DMS79 (cell line): ENCODE data around the gene ITGA5.

Source experiments
- DNase-seq: peaks from one replicate; lab custom pipeline; 2025; lab: John Stamatoyannopoulos, UW

Gene ITGA5

DNA sequence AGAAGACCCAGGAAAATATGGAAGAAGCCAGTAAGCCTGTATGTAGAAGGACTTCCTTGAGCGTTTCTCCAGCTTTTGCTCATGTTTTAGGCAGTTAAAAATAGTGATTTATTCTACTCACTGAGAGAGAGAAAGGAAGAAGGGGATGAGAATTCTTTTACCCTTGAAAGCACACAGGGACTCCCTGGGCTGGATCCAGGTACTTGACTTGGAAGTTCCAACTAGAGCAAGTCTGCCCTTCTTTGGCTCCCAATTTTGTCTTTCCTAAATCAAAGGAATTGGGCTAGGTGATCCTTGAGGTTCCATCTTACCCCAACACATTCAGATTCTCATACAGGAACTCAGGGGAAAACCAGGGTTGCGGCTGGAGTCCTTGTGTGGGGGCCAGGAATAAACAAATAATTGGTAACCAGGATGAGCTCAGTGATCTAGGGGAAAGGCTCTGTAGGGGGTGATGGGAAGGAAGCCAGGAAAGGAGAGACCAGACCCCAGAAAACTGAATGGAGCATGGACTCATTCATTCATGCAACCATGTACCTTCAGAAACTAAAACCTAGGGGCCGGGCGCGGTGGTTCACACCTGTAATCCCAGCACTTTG, 11.5 kb upstream of the ITGA5 start:
- DNase-seq: no peak

DNA sequence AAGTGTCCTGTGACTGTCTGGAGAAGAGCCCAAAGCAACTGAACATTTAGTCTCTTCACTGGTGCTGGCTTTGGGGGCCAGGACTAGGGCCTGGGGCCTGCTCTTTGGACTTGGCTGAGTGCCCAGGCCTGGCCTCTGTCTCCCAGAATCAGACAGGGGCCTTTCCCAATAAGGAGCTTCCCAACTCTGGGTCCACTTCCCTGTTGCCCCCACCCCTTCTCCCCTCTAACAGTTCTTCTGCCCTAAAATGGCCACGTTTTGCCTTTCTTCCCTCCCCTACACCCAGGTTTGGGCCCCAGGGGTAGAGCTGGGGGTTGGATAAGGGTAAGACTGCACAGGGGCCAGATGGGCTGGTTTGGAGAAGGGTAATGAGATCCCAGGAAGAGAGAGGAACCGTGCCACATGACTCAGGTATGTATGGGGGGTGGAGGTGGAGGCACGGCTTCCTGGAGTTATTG, 10.0 kb upstream of the ITGA5 start:
- no peak for DNase-seq

DNA sequence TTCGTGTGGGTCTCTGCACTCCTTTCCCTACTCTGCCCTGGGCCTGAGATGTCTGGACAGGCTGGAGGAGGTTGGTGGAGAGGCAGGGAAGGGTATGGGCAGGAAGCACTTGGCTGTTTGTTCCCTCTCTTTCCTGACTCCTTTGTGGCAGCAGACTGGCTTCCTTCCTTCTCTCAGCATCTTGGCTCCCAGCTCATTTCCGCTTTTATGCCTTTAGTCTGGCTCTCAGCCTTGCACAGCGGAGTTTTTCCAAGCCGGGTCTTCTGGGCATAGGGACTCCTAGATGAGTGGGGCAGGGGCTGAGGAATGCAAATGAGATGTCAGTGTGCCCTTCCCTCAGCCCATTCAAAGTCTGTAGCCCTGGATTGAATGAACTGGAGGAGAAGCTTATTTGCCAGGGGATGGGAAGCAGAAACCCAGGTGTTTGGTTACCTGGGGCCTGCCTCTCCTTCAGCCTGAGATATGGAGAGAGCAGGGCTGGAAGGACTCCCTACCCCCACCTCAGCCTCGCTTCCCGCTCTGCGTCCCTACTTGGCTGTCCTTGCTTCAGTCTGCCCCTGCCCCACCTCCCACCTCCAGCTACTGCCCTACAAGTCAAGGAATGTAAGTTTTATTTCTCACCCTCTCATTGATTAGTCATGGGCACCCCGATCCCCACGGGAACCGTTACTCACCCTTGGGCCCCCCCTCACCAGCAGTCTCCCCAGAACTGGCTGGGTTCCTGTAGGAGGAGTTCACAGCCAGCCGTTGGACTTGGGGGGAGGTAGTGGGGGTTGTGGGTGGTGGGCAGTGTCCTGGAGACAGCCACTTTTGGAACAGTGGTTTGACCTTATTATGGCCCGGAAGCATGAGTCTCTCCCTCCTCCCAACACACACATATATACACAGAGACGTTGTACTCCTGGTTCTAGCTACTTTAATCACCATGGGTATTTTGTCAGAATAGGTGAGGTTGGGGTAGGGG, 9.3 kb upstream of the ITGA5 start:
- no peak for DNase-seq

DNA sequence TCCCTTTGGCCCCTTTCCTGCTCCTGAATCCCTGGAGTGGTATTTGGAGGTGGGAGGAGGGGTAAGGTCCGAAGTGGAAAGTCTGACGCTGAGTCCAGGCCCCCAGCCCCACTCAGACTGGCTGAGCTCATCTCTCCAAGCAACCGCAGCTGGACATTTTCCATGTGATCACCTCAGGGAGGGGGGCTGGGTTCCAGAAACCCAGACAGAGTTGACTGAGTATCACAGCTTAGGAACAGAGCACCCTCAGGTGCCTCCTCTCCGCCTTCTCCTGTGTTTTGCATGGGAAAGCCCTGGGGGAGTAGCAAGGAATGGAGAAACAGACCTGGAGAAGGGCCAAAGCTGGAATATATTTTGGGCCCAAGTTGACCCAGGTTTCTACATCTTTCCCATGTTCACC, 8.0 kb upstream of the ITGA5 start:
- DNase-seq: no peak

DNA sequence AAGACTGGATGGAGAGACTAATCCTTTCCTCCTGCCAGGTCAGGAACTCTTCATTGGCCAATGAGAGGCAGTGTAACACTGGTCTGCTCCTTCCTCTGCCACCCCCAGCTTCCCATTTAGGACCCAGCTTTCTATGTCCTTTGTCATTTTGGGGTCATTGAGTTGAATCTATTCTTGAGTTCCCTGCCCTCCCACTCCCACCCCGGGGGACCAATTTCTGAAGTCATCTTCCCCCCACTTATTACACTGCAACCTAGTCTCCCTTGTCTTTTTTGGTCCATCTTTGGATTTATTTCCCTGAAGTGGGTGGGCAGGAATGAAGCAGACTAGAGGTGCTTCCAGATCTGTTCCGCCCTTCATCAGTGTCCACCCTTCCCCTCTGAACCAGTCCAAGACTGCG, 7.6 kb upstream of the ITGA5 start:
- DNase-seq: no peak

DNA sequence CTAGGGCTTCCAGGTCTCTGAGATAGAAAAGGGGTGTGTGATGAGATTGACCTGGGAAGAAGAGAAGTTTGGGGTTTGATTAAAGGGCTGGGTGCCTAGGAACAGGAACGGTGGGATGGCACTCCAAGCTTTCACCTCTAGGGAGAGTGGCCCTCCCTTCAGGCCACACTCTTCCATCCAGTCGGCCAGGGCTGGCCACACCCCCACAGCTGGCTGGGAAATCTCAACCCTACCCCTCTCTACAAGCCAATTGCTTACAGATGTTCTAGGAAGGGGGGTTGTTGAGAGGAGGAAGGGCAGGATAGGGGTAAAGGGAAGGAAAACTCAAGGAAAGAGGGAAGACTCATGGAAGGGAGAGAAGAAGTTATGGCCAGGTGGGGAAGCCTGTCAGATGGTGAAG, 6.6 kb upstream of the ITGA5 start:
- DNase-seq: no peak

DNA sequence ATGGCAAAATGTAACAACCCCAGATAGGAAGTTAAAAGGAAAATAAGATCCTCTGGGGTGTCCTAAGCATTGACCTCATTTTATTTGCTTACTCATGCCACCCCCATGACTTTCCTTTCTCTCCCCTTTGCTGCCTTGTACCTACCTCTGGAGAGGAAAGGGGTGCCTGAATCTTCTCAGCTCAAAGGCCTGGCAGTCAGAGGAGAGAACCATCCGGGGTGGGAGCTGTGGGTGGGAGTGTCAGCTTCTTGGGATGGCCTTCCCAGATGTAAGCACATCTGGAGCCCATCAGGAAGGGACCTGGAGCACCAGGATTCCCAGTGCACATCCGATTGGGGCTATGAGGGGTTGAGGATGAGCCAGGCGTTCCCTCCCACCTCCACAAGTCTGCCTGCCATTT, 5.2 kb upstream of the ITGA5 start:
- no peak for DNase-seq

DNA sequence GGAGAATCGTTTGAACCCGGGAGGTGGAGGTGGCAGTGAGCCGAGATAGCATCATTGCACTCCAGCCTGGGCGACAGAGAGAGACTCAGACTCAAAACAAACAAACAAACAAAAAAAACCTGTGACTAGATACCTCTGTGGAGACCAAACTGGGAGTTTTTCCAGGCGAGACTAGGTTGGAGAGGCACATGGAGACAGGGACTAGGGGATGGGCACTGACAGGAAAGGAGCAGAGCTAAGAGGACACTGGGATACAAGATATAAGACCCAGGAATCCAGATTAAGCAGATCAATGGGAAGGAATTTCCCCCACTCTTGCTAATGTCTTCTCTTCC, 4.7 kb upstream of the ITGA5 start:
- DNase-seq: no peak

DNA sequence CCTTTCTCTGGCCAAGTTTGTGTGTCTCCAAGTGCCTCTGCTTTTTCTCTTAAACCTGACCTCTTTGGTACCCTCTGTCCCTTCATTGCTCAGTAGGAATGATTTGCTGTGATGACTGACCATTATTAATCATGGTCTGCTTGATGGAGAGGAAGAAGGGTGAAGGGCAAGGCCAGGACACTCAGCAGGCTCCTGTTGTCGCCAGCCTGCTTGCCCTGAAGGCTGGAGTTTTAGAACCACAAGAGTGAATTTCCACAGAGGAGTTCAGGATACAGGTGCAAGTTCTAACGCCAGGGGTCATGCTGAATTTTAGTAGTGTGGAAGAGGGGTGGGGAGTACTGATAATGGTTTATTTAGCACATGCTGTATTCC, 2.8 kb upstream of the ITGA5 start:
- DNase-seq: no peak

DNA sequence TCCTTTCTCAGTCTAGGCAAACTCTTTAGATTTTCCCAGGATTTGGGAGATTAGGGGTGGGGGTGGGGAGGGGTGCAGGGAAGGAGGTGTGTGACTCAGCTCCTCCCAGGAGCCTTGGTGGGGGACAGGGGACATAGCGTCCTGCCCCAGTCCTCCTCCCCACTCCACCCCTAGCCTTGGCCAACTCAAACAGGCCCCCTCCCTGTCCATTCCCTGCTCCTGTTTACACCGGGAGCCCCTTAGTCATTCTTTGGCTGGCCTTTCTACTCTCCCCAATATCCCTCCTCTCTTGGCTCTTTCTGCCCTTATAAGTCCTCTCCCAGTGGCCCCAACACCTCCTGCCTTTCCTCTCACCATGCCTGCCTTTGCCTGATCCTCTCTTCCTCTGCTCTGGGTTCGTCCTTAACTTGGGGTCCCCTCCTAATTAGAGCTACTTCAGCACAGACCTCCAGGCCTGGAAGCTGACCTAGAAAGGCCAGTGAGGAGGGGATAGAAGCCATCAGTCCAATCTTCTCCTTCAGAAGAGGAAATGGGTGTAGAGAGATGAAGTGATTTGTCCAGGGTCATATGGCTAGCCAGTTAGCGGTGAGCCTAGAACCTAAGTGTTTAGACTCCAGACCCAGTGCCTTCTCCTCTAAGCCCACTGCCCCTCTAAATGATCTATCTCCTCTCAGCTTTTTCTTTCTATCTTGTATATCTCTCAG, 2.3 kb upstream of the ITGA5 start:
- no peak for DNase-seq

DNA sequence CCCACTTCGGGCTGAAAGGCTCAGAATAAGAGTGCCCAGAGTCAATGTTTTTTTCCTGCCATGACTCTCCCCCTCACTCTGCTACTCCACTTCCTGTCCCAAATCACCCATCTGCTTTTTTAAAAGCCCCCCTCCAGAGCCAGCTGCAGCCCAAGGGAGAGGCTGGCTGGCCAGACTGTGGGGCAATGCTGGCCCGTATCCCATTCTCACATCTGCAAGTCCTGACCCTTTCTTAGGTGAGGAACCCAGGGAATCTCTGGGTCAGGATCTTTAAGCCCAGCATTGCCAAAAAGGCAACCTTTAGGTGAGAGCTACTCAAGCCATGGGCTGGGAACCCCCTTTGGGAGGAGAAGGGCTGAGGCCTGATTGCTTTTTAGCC, 1.7 kb upstream of the ITGA5 start:
- no peak for DNase-seq

DNA sequence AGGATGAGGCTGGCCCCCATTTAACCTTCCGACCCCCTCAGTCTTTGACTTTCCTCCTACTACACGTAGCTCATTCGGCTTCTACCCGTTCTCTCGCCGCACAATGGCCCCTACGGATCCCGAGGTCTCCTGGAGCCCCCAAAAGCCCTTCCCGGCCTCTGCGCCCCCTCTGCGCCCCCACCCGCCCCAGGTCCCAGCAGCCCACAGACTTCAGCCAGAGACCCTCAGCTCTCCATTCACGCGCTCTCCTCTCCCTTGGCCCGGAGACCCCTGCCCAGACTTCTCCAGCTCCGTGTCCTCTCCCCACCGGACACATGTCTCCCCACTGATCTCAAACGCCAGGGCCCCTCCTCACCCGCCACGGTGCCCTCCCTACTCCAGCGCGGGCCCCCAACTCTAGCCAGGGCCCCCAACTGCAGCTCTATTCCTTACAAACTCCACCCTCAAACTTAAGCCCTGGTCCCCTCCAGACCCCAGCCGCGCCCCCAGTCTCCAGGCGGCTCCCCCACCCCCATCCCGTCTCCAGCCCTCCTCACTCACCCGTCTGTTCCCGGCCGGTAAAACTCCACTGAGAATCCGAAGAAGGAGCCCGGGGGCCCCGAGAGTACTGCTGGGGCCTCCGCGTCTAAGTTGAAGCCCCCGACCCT, 502 bp downstream of the ITGA5 start:
- no peak for DNase-seq

DNA sequence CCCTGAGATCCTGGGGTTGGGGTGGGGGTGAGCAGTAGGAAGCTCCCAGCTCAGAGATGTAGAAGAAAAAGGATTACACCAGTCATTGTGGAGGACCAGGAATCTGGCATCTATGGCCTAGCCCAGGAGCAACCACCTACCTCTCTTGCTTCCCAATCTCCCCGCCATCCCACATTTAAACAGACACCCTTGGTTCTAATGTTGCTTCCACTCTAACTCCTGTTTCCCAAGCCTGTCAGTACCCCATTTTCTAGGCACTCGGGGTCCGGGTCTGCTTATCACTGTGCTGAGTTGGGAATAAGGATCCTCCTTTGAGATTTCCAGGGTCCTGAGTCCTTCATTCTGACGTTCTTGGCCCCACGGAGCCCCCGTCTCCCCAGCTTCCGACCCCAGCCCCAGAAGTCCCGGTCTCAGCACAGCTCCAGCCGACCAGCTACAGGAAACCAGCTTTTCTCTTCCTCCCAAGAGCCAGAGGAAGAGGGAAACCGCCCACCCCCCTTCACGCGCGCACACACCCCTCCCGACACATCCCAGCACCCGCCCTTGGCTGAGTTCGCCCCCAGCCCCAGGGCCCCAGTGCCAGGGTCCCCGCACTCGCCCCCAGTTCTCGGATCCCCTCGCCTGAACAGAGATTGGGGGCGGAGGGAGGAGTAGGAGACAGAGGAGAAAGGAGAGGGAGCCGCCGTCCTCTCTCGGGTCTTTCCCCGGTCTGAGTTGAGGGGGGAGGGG, 1.2 kb downstream of the ITGA5 start:
- no peak for DNase-seq

DNA sequence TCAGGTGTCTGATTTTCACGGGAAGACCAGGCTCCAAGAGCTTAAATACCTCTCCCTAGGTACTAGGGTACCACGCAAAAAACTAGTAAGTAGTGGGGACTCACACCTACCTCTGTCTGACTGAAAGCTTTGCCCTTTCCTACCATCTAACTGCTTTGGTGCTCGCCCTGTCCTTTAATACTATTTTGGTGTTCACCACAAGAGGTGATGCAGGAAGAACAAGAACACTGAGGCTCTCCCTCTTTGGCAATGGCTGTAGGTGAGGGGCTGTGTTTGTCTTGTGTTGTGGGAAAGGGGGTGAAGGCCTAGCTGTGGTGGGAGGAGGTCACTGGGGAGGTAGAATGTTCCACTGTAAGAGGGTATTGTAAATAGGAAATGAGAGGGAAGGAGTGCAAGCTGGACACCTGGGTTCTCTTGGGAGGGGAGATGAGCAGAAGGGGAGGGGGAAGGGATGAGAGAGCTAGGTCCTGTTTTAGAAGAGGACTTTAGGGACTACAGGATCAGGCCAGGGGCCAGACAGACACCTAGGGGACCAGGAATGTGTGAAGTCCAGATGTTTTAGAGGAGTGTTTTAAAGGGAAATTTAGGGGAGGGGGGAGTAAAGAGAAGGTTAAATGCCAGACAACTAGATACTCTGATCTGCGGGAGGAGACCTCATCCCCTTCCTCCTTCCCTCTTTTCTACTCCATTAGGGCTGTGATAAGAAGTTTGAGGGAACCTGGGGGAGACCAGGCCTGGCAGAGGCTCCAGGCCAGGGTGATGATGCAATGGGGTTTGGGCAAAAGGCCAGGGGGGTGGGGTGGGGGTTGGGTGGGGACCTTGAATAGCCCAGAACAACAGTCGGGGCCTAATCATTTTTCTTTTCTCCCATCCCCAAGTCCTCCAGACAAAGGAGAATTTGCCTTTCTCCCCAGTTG, 2.1 kb downstream of the ITGA5 start:
- no peak for DNase-seq

DNA sequence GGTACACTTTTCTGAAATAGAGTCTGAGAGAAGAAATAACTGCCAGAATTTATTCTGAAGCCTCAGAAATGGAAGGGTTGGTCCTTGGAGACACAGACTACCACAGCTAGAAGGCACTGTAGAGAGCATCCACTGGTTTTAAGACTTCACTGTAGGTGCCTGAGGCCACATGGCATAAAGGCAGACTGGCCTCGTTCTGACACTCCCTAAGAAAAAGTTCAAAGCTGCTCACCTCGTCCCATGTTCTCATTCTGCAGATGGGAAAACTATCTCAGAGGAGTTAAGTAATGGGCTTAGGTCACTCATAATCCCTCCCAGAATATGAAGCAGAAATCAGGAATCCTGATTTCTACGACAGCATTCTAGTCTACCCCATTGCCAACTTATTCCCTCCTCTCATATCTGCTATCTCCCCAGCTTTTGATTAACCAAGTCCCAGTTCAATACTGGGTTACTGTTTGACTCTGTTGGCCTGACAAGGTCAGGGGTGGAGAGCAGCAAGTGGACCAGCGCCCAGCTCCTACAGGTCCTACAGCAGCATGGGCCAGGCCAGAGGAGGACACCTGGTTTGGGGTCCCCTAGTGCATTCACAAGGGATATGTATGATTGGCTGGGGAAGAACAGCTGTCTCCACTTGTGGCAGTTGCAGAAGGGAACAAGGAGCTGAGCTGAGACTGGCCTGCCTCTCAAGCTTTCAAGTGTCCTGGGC, 3.7 kb downstream of the ITGA5 start:
- DNase-seq: no peak

DNA sequence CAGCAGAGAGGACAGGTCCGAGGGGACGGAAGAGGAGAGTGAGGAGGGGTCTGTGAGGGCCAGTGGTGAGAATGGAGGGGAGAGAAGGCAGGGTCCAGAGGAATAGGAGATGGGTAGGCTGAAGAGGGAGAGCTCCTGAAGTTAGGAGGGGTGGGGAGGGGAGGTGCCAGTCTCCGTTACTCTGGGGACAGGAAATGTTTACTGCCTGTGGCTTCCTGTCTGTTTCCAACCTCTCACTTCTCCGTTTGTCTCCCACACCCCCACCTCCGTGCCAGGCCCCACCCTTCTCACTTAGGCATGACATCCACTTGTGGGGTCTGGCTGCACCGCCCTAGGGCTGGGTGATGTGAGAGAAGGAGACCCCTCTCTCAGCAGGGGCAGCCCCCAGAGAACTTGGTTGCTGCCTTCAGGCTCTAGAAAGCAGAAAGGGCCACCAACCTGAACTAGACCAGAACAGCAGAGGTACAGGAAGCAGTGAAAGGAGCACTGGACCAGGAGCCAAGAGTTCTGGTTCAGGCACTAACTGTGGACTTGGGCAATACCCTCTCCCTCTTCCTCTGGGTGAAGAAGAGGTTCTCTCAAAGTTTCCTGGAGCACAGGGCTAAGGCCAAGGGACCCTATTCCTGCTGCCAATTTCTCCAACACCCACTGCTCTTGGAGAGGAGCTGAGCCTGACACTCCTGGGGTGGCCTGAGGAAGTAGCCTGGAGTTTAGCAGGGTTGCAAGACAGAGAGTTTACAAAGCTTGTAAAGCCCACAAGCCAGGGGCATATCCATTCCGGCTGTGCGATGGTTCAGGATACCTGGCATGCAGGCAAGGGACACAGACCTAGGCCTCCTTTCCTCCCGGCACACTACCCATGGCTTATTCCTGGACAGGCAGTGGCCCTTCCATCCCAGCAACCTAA, 5.5 kb downstream of the ITGA5 start:
- DNase-seq: no peak

DNA sequence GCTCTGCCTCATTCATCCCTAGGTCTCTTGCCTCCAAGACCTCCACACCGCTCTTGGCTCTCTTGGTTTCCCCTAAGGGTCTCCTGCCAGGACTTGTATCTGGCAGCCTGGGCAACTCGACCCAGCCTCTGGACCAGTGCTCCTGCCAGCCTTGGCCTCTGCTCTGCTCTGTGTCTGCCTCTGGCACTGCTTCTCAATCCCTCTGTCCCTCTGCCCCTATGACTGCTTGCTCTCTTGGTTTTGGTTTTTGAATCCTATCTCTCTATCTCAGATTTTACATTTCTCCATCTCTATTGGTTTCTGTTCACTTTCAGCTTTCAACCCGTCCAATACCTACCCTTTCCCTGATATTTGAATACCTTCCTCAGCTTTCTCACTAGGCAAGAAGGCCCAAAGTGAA, 6.3 kb downstream of the ITGA5 start:
- DNase-seq: no peak

DNA sequence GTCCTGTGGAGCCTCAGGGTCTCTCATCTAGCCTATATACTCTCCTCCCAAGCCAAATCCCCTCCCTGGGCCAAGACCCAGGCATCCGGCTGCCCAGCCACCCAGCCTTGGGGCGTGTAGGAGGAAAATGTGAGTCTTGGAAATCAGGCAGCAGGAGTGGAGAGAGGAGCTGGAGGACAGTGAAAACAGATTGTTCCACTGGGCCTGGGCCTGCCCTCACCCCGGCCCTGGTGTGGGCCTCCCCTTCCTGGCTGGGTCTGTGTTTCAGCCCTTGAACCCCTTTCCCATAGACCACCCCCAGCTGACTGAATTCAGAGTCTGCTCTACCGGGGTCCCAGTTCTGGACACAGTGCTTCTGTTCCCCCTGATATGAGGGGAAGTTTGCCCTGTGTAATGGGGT, 6.7 kb downstream of the ITGA5 start:
- DNase-seq: no peak
